Activated T-cell treated with anti-CD3 and anti-CD28 coated beads, Interleukin-2, amount 50 U/mL, for 48 hours (primary cell): ENCODE measurements around the gene PSD.

Experiments
- DNase-seq, 2 experiments: peaks; one replicate each; pipeline ENCODE4 v3.0.0-alpha.2; 2020

PSD gene

GRCh38 chr10:102382871-102383270 lies 35.7 kb downstream of the PSD start:
- DNase-seq = no peak

- no peak for DNase-seq
These were observed 36.6 kb downstream of the PSD start for GRCh38 chr10:102381983-102382382.

GRCh38 chr10:102379383-102379782 lies 39.2 kb downstream of the PSD start:
- DNase-seq = no peak

- no peak for DNase-seq
These were observed 41.7 kb downstream of the PSD start for GRCh38 chr10:102376901-102377300.

- DNase-seq = no peak
These were observed 42.7 kb downstream of the PSD start for GRCh38 chr10:102375867-102376266.

- no peak for DNase-seq
These were observed 43.3 kb downstream of the PSD start for GRCh38 chr10:102375250-102375649.

GRCh38 chr10:102371295-102371694 lies 47.3 kb downstream of the PSD start:
- DNase-seq = no peak

GRCh38 chr10:102368077-102368476 lies 50.5 kb downstream of the PSD start:
- no peak for DNase-seq

- no peak for DNase-seq
These were observed 51.1 kb downstream of the PSD start for GRCh38 chr10:102367441-102367840.

GRCh38 chr10:102358712-102359382 lies 59.7 kb downstream of the PSD start:
- DNase-seq = no peak

GRCh38 chr10:102354451-102354850 lies 64.1 kb downstream of the PSD start:
- no peak for DNase-seq
